HepG2 (cell line): ENCODE measurements around the gene GPC6. TPM values are rescaled to one million over a fixed set of nuclear protein-coding genes. Genes with fewer than 3 reads are reported as not detected.

Source experiments
- ATAC-seq: fragments of 200-7000 bp; cut with Tn5 transposase; 3 replicates; pipeline ENCODE4 v1.9.1; 2020; ENCODE audit warnings: mild to moderate bottlenecking, moderate library complexity
- BruUV-seq: library from RNA; stranded (reverse); fragments of 400-500 nt; replicated peaks from 2 replicates; lab custom pipeline; 2021; lab: Mats Ljungman, UMichigan
- CTCF ChIA-PET: fragments of 300-600 bp; formaldehyde crosslinking; extraction: SDS; loops from one replicate; lab custom pipeline; 2021; ENCODE audit warnings: low total read pairs, inconsistent platforms, low intra/inter-chr PET ratio; lab: Yijun Ruan, JAX
- POLR2A ChIA-PET: fragments of 350-600 bp; sonication (Branson Sonifier 250); formaldehyde crosslinking; loops from one replicate; lab custom pipeline; 2020; ENCODE audit warnings: antibody characterized with exemption, inconsistent platforms; lab: Yijun Ruan, JAX
- DNase-seq: peaks from one replicate; pipeline ENCODE4 v3.0.0-alpha.2; 2015; ENCODE audit warnings: low spot score
- FAIRE-seq: peaks from 3 replicates; lab custom pipeline; 2011; peaks lifted over from hg19 to GRCh38; lab: Jason Lieb, UNC
- H2AFZ ChIP-seq: one replicate; pipeline ENCODE4 v1.6.1; 2011; ENCODE audit warnings: low read length, inconsistent platforms
- H3K27ac ChIP-seq: fragments of 300-600 bp; 3 replicates; pipeline ENCODE4 v1.8.0; 2011; ENCODE audit warnings: mixed run types, mild to moderate bottlenecking, mixed read lengths, low read length, inconsistent platforms; ENCODE audit not compliant: insufficient read depth; ENCODE audit errors: extremely low read length
- H3K27me3 ChIP-seq, 2 experiments: fragments of 200-600 bp in 1 of 2; 2 replicates in 1 of 2; 3 replicates in 1 of 2; pipeline versions ENCODE4 v1.6.0 to v1.8.0; 2011; ENCODE audit warnings: low read length in 2 of 2, mild to moderate bottlenecking in 2 of 2, moderate library complexity in 2 of 2, inconsistent platforms in 1 of 2; ENCODE audit not compliant: insufficient read depth in 2 of 2, control insufficient read depth in 1 of 2
- H3K36me3 ChIP-seq, 2 experiments: fragments of 200-600 bp in 1 of 2; replicated peaks in 1 of 2; 2 replicates in 1 of 2; 3 replicates in 1 of 2; pipeline versions ENCODE4 v1.5.1 to v1.8.0; 2011; ENCODE audit warnings: low read length in 2 of 2, inconsistent platforms in 1 of 2; ENCODE audit not compliant: insufficient read depth in 2 of 2, control insufficient read depth in 1 of 2
- H3K4me1 ChIP-seq: 2 replicates; pipeline ENCODE4 v1.5.1; 2012; ENCODE audit warnings: low read length, inconsistent platforms; ENCODE audit not compliant: insufficient read depth
- H3K4me2 ChIP-seq: 2 replicates; pipeline ENCODE4 v1.6.0; 2011; ENCODE audit warnings: low read depth, low read length, inconsistent platforms
- H3K4me3 ChIP-seq, 3 experiments: fragments of 200-600 bp in 1 of 3; sonication (generic), shearing (Covaris generic) in 1 of 3; replicated peaks in 1 of 3; 2 replicates each; pipeline ENCODE4 v1.5.1; 2011 to 2016; ENCODE audit warnings: low read length in 3 of 3, inconsistent platforms in 2 of 3, low read depth in 2 of 3, mild to moderate bottlenecking in 2 of 3, control low read depth in 1 of 3, mixed read lengths in 1 of 3; ENCODE audit not compliant: insufficient read depth in 1 of 3
- H3K79me2 ChIP-seq: one replicate; pipeline ENCODE4 v1.6.1; 2011; ENCODE audit warnings: low read length, inconsistent platforms; ENCODE audit not compliant: insufficient read depth
- H3K9ac ChIP-seq: 2 replicates; pipeline ENCODE4 v1.6.0; 2011; ENCODE audit warnings: mild to moderate bottlenecking, low read depth, low read length, inconsistent platforms; ENCODE audit not compliant: insufficient read depth
- H3K9me3 ChIP-seq: 2 replicates; pipeline ENCODE4 v1.5.1; 2012; ENCODE audit warnings: mild to moderate bottlenecking, low read length
- H4K20me1 ChIP-seq: 2 replicates; pipeline ENCODE4 v1.6.0; 2011; ENCODE audit warnings: inconsistent platforms, mild to moderate bottlenecking, low read length, moderate library complexity; ENCODE audit not compliant: insufficient read depth
- AFF4 ChIP-seq: sonication (generic); formaldehyde crosslinking; IDR thresholded peaks from 2 replicates; pipeline ENCODE4 v1.4.0; 2020; ENCODE audit warnings: missing genetic modification reagents
- BRCA1 ChIP-seq: sonication (generic); formaldehyde crosslinking; IDR thresholded peaks from 2 replicates; pipeline ENCODE4 v1.4.0; 2020; ENCODE audit warnings: missing genetic modification reagents
- FOXJ3 ChIP-seq: sonication (generic); formaldehyde crosslinking; IDR thresholded peaks from 2 replicates; pipeline ENCODE4 v1.4.0; 2020; ENCODE audit warnings: missing genetic modification reagents, mild to moderate bottlenecking, borderline replicate concordance
- GABPB1 ChIP-seq: IDR thresholded peaks from 2 replicates; pipeline ENCODE4 v1.6.1; 2016; ENCODE audit warnings: mild to moderate bottlenecking, missing genetic modification reagents, moderate library complexity, missing compliant biosample characterization
- GTF3A ChIP-seq: sonication (generic); formaldehyde crosslinking; conservative IDR thresholded peaks from 2 replicates; pipeline ENCODE4 v1.4.0; 2020; ENCODE audit warnings: mild to moderate bottlenecking, missing genetic modification reagents
- JUNB ChIP-seq: sonication (generic); formaldehyde crosslinking; IDR thresholded peaks from 2 replicates; pipeline ENCODE4 v1.8.0; 2022; ENCODE audit warnings: missing genetic modification reagents, mild to moderate bottlenecking, borderline replicate concordance
- MED8 ChIP-seq: sonication (generic); formaldehyde crosslinking; IDR thresholded peaks from 2 replicates; pipeline ENCODE4 v1.8.1; 2023; ENCODE audit warnings: mild to moderate bottlenecking, missing genetic modification reagents; ENCODE audit not compliant: insufficient replicate concordance
- SATB2 ChIP-seq: sonication (generic); formaldehyde crosslinking; IDR thresholded peaks from 2 replicates; pipeline ENCODE4 v1.5.0; 2020; ENCODE audit warnings: missing genetic modification reagents
- ZBTB25 ChIP-seq: IDR thresholded peaks from 2 replicates; pipeline ENCODE4 v1.6.1; 2018; ENCODE audit warnings: missing genetic modification reagents
- ZNF501 ChIP-seq: sonication (generic); formaldehyde crosslinking; IDR thresholded peaks from 2 replicates; pipeline ENCODE4 v1.5.1; 2020; ENCODE audit warnings: mild to moderate bottlenecking, moderate library complexity, missing genetic modification reagents
- WGBS: methylation state at CpG from one replicate; pipeline ENCODE4 v1.1.6; 2017; ENCODE audit warnings: low lambda C conversion rate; 5-methylcytosine and 5-hydroxymethylcytosine counted together
- in situ Hi-C: cut with HindIII; loops from 2 replicates; pipeline ENCODE4 v1.10.0; 2017; ENCODE audit warnings: low pct_unique_long_range_greater_than_20kb; ENCODE audit not compliant: extremely low pct_ligation_motif_present
- intact Hi-C: fragments of 100-400 bp; cut with micrococcal nuclease; formaldehyde crosslinking; loops from one replicate; pipeline ENCODE4 v1.10.0; 2022; ENCODE audit not compliant: unreplicated experiment
- polyA plus RNA-seq, 8 experiments: library from polyadenylated mRNA; depleted of rRNA in 3 of 8; stranded (reverse) in 7 of 8; unstranded in 1 of 8; fragments of >200 nt; fragmentation: Illumina TruSeq in 4 of 8; extraction: Trizol in 4 of 8; gene quantifications; 2 replicates each; pipeline versions ENCODE4 v1.2.1 to v1.2.3, GENCODE V29; 2011 to 2016; ENCODE audit warnings: low read depth in 4 of 8, missing spikeins in 1 of 8, mixed read lengths in 1 of 8; ENCODE audit not compliant: insufficient read depth in 1 of 8
- total RNA-seq, 5 experiments: library from RNA; depleted of rRNA; stranded (reverse); fragments of >200 nt; fragmentation: Illumina TruSeq; extraction: Trizol; gene quantifications; 2 replicates each; pipeline ENCODE4 v1.2.3, GENCODE V29; 2016; ENCODE audit warnings: low read depth in 1 of 5

GPC6 gene
- total and polyA plus RNA-seq, 2 of the 13 experiments (the other 11 are each of a cell fraction or from before 2014, with no cell fraction given): 24.5 to 33.9 TPM

- no peak overlapping the region for H3K9ac ChIP-seq
- H3K27ac ChIP-seq: no peak overlapping the region
- DNase-seq (no peak), ATAC-seq (no peak), FAIRE-seq (no peak)
- H3K79me2 ChIP-seq: no peaks in the 10 kb centered on the region
- ChIA-PET POLR2A (no interaction called here), CTCF (interaction anchor here (0.6 kb wide), 1 partner anchor 1954 kb away, joined by 3 read pairs; no protein-coding TSS in a partner anchor)
- no TSS peak for BruUV-seq
- no peaks in the 10 kb centered on the region for H3K36me3 ChIP-seq
- intact Hi-C loops (no loop called here), in situ Hi-C loops (no loop called here)
- no peak overlapping the region for H3K4me2 ChIP-seq
- no peaks in the 10 kb centered on the region for H3K27me3 ChIP-seq
- 86% methylated on average over 8 of the region's 8 CpGs for WGBS
- H2AFZ ChIP-seq: no peak overlapping the region
- H4K20me1 ChIP-seq: no peaks in the 10 kb centered on the region
- H3K4me3 ChIP-seq: no peak overlapping the region
- TF ChIP-seq AFF4 (CRISPR knock-in tag) (no peak), BRCA1 (no peak)
- peaks cover 10% of the 10 kb centered on the region for H3K4me1 ChIP-seq
- H3K9me3 ChIP-seq: no peaks in the 10 kb centered on the region
Measured at GRCh38 chr13:94309997-94310855, 1083.6 kb downstream of the GPC6 start.

GRCh38 chr13:94311893-94312292 lies 1085.3 kb downstream of the GPC6 start:
- H3K27ac ChIP-seq: no peak overlapping the region
- no peak for DNase-seq
- H3K4me3 ChIP-seq: no peak overlapping the region
- no peak for FAIRE-seq
- WGBS: 94% methylated on average over 2 of the region's 2 CpGs
- ChIA-PET POLR2A (no interaction called here), CTCF (no interaction called here)
- intact Hi-C loops: no loop called here
- ATAC-seq: no peak
- H3K4me2 ChIP-seq: no peak overlapping the region
- no peak overlapping the region for H3K9ac ChIP-seq
- no peaks in the 10 kb centered on the region for H3K4me1 ChIP-seq
- in situ Hi-C loops: no loop called here
- H3K79me2 ChIP-seq: no peaks in the 10 kb centered on the region
- no peak overlapping the region for H2AFZ ChIP-seq
- no peaks in the 10 kb centered on the region for H3K27me3 ChIP-seq
- no peaks in the 10 kb centered on the region for H4K20me1 ChIP-seq
- no peaks in the 10 kb centered on the region for H3K9me3 ChIP-seq
- H3K36me3 ChIP-seq: no peaks in the 10 kb centered on the region
- no TSS peak for BruUV-seq
- TF ChIP-seq SATB2 (CRISPR knock-in tag) (no peak), JUNB (CRISPR knock-in tag) (no peak), ZBTB25 (CRISPR knock-in tag) (no peak), ZNF501 (CRISPR knock-in tag) (no peak), GTF3A (CRISPR knock-in tag) (no peak), MED8 (CRISPR knock-in tag) (no peak), GABPB1 (CRISPR knock-in tag) (no peak), FOXJ3 (CRISPR knock-in tag) (no peak)
